ENCODE measurements around the gene SMARCC1.
"Not testable (repeated sequence)": the region's sequence is repeated elsewhere in the genome, so short reads cannot be mapped to it uniquely, and the experiment has no call there.

SMARCC1 gene

DNA sequence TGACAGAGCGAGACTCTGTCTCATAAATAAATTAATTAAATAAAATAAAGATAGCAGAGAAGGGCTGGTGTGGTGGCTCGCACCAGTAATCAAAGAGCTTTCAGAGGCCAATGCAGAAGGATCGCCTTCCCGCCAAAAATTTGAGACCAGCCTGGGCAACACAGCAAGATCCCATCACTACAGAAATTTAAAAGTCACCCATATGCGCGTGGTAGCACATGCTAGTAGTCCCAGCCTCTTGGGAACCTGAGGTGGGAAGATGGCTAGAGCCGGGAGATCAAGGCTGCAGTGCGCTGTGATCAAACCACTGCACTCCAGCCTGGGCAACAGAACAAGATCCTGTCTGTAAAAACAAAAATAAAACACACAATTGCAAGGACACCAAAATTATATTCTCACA, 9.6 kb downstream of the SMARCC1 start:
- no peak for DNase-seq (ENCODE audit: low read depth, low spot score)

DNA sequence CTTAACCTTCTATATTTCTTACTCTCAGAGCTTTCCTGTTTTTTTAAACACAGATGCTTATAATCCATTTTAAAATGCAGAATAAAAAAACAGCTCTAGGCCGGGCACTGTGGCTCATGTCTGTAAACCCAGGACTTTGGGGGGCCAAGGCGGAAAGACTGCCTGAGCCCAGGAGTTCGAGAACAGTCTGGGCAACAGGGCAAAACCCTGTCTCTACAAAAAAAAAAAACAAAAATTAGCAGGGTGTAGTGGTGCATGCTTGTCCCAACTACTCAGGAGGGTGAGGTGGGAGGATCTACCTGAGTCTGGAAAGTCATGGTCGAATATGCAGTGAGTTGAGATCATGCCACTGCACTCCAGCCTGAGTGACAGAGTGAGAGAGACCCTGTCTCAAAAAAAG, 15.5 kb downstream of the SMARCC1 start:
- DNase-seq (ENCODE audit: low read depth, low spot score) = no peak

DNA sequence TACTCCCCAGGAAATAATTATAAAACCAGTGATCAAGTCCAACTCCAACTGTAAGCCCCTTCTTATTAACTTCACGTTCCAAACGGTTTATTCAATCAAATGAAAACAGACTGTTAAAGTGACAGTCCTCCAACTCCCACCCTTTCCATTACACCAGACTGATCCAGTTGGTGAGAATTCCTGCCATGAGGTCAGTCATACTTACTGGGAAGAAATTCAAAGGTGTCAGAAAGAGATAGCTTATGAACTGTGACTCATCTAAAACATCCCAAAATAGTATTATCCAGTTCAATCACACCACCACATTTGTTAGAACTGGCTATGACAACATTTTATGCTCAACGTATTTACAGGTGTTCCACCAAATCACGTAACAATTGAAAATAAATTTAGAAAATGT, 19.5 kb downstream of the SMARCC1 start:
- DNase-seq (ENCODE audit: low read depth, low spot score) = no peak

DNA sequence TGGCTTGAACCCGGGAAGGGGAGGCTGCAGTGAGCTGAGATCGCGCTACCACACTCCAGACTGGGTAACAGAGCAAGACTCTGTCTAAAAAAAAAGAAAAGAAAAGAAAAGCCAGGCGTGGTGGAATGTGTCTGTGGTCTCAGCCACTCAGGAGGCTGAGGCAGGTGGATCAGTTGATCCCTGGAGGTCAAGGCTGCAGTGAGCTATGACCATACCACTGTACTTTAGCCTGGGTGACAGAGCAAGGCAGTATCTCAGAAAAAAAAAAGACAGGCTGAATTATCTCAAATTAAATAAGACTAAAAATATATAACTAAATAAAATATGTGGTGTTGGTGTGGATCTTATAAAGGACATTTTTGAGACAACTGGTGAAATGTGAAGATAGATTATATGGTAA, 20.6 kb downstream of the SMARCC1 start:
- DNase-seq (ENCODE audit: low read depth, low spot score) = no peak

DNA sequence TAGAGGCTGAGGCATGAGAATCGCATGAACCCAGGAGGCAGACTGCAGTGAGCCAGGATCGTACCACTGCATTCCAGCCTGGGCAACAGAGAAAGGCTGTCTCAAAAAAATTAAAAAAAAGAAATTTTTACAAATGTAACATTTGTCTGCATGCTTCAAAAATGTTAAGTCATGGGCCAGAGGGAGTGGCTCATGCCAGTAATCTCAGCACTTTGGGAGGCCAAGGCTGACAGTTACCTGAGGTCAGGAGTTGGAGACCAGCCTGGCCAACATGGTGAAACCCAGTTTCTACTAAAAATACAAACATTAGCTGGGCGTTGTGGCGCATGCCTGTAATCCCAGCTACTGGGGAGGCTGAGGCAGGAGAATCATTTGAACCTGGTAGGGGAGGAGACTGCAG, 21.5 kb downstream of the SMARCC1 start:
- DNase-seq (ENCODE audit: low read depth, low spot score) = not testable (repeated sequence)

DNA sequence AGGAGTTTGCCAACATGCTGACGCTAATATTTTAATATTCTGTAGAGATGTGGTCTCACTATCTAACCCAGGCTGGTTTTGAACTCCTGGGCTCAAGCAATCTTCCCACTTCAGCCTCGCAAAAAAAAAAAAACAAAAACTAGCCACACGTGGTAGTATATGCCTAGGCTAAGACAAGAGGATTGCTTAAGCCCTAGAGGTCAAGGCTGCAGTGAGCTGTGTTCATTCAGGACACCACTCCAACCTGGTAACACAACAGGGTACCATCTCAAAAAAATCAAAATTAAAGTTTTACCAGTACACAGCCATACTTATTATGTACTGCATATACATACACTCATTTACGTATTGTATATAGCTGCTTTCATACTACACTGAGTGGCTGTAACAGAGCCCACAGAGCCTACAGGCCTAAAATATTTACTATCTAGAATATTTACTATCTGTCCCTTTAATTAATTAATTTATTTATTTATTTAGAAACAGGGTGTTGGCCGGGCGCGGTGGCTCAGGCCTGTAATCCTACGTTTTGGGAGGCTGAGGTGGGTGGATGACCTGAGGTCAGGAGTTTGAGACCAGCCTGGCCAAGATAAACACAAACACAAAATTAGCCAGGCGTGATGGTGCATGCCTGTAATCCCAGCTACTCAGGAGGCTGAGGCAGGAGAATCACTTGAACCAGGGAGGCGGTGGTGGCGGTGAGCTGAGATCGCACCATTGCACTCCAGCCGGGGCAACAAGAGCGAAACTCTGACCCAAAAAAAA, 23.2 kb downstream of the SMARCC1 start:
- DNase-seq (ENCODE audit: low read depth, low spot score) = no peak

DNA sequence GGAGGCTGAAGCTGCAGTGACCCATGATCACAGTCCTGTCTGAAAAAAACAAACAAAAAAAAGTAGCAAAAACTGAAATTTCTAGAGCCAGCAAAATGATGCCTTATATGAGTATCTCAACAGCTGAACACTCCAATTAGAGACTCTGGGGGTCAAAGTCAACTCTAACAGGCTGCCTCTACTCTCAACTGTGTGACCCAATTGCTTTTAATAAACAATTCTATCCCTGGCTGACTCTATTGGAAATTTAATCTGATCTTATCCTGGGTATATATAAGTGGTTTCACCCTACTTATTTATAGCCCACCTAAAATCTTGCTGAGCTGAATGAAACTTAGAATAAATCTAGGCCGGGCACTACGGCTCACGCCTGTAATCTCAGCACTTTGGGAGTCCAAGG, 29.0 kb downstream of the SMARCC1 start:
- no peak for DNase-seq (ENCODE audit: low read depth, low spot score)

DNA sequence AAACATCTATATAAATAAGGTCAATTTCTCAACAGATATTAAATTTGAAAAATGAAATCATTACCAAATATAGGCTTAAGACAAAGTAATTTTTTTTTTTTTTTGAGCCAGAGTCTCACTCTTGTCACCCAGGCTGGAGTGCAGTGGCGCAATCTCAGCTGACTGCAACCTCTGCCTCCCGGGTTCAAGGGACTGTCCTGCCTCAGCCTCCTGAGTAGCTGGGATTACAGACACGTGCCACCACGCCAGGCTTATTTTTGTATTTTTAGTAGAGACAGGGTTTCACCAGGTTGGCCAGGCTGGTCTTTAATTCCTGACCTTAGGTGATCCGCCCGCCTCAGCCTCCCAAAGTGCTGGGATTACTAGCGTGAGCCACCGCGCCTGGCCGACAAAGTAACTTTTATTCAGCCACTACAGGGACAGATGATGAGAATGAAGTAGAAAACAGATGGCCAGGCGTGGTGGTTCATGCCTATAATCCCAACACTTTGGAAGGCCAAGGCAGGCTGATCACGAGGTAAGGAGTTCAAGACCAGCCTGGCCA, 30.8 kb downstream of the SMARCC1 start:
- DNase-seq (ENCODE audit: low read depth, low spot score) = not testable (repeated sequence)

DNA sequence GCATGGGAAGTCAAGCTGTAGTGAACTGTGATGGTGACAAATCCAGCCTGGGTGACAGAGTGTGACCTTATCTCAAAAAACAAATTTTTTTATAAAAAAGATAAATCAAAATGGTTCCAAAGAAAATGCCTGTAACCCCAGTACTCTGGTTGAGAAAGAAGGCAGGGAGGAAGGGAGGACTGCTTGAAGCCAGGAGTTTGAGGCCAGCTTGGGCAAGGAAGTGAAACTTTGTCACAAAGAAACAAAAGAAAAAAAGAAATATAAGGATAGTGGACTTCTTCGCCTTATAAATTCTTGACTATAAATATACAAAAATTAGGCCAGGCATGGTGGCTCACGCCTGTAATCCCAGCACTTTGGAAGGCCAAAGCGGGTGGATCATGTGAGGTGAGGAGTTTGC, 34.1 kb downstream of the SMARCC1 start:
- DNase-seq (ENCODE audit: low read depth, low spot score) = no peak

DNA sequence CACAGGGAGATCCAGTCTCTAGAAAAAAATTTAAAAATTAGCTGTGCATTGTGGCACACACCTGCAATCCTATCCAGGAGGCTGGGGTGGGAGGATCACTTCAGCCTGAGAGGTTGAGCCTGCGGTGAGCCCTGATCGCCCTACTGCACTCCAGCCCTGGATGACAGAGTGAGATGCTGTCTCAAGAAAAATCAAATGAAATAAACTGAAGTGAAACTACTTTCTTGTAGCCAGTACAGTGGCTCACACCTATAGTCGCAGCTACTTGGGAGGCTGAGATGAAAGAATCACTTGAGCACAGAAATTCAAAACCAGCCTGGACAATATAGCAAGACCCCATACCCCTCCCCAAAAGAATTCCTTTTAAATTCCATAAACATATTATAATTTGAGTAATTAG, 35.4 kb downstream of the SMARCC1 start:
- DNase-seq (ENCODE audit: low read depth, low spot score) = no peak

DNA sequence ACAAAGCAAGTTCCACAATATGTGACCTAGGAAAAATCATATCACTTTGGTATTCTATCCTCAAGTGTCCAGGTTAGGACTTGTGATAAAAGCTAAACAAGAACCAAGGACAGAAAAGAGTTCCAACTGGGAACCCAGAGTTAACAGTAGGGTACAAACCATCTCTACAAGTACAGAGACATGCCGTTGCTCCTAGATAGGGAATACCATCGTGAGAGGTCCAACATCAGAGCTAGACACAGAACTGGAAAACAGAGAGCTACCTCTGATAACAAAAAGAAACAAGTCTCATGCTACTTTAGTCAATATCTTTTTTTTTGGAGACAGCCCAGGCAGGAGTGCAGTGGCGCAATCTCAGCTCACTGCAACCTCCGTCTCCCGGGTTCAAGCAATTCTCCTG, 37.8 kb downstream of the SMARCC1 start:
- DNase-seq (ENCODE audit: low read depth, low spot score) = no peak

DNA sequence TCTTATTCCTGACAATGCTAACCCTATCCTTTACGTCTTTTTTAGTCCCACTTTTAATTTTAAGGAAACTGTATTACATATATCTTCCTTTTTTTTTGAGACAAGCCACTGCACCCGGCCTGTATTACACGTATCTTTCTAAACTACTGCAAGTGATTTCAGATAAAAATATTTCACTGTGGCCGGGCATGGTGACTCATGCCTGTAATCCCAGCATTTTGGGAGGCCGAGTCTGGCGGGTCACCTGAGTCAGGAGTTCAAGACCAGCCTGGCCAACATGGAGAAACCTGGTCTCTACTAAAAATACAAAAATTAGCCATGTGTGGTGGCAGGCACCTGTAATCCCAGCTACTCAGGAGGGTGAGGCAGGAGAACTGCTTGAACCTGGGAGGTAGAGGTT, 38.3 kb downstream of the SMARCC1 start:
- not testable (repeated sequence) for DNase-seq (ENCODE audit: low read depth, low spot score)

DNA sequence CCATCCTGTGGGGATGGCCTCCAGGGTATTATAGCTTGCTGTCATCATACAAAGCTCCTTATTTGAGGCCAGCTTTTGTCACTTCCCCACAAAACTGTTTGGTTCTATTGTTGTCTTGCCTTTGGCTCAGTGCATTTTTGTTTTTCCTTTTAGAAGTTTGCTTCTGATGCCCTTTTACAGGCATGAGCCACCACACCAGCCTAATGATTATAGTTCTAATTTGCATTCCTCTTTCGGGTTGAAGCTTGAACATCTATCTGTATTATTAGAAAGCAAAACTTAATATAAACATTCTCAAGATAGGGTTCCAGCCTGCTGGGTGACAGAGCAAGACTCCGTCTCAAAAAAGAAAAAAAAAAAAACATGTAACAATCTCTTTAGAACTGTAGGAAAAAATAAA, 39.8 kb downstream of the SMARCC1 start:
- DNase-seq (ENCODE audit: low read depth, low spot score) = no peak

DNA sequence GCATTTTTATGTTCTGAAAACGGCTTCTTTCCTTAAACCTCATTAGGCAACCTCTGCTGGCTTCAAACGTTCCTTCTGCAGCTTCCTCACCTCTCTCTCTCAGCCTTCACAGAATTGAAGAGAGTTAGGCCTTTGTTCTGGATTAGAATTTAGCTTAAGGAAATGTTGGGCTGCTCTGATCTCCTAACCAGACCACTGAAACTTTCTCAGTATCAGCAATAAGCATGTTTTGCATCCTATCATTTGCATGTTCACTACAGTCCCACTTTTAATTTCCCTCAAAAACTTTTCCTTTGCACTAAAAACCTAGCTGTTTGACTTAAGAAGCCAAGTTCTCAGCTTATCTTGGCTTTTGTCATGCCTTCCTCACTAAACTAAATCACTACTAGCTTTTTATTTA, 49.5 kb downstream of the SMARCC1 start:
- DNase-seq (ENCODE audit: low read depth, low spot score) = no peak

DNA sequence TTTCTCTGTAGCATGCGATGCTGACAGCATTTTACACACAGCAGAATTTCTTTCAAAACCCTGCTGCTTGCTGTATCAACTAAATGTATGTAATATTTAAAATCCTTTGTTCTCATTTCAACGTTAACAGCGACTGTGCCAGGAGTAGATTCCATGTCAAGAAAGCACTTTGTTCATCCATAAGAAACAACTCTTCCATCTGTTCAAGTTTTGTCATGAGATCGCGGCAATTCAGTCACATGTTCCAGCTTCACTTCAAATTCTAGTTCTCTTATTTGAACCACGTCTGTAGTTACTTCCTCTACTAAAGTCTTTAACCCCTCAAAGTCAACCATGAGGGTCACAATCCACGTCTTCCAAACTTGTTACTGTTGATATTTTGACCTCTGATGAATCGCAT, 50.6 kb downstream of the SMARCC1 start:
- no peak for DNase-seq (ENCODE audit: low read depth, low spot score)

DNA sequence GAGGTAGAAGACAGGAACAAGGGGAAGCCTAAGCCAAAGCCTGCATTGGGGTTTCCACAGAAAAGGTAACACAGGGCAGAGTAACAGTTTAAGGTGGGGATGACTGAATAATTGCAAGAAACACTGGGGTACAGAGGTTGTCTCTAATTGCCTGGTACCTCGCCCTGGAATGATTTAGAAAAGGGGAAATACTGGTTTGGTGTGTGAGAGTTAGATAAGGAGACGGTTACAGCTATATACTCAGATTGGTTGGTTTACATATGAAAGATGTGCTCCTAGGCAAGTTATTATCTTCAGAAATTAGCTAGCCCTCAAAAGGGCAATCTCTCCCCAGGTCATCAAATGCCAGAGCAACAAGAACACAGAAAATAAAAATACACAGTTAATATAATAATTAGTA, 58.8 kb downstream of the SMARCC1 start:
- no peak for DNase-seq (ENCODE audit: low read depth, low spot score)

DNA sequence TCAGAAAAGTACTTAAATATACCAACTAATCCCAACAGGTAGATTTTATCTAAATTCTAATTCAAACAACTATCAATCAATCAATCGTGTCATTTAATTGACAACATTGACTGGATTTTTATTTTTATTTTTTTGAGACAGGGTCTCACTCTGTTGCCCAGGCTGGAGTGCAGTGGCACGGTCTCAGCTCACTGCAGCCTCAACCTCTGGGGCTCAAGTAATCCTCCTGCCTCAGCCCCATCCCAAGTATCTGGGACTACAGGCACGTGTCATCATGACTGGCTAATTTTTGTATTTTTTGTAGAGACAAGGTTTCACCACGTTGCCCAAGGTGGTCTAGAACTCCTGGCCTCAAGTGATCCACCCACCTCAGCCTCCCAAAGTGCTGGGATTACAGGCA, 64.2 kb downstream of the SMARCC1 start:
- DNase-seq (ENCODE audit: low read depth, low spot score) = not testable (repeated sequence)

DNA sequence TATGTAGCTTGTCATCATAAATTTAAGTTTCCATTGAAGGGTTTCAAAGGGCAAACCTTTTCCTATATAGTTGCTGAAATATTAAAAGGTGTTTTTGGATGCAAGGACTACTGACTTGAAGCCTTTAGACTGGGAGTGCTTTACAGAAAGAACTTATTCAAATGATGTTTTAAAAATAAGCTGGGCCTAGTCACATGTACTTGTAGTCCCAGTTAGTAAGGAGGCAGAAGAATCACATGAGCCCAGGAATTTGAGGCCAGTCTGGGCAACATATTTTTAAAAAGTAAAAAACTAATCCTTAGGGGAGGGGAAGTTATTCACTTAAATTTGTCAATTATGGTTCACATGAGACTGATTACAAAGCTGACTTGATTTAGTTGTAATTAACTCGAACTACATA, 65.0 kb downstream of the SMARCC1 start:
- DNase-seq (ENCODE audit: low read depth, low spot score) = no peak

DNA sequence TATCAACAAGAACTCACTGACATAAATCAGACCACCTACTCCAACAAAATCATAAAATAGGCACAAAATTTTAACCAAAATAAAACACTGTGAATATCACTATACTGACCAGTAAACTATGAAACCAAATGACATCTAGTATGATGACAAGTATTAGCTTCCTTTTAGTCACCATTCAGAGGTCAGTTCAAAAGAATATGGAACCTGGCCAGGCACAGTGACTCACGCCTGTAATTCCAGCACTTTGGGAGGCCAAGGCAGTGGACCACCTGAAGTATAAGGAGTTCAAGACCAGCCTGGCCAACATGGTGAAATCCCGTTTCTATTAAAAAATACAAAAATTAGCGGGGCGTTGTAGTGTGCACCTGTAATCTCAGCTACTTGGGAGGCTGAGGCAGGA, 65.8 kb downstream of the SMARCC1 start:
- DNase-seq (ENCODE audit: low read depth, low spot score) = no peak

DNA sequence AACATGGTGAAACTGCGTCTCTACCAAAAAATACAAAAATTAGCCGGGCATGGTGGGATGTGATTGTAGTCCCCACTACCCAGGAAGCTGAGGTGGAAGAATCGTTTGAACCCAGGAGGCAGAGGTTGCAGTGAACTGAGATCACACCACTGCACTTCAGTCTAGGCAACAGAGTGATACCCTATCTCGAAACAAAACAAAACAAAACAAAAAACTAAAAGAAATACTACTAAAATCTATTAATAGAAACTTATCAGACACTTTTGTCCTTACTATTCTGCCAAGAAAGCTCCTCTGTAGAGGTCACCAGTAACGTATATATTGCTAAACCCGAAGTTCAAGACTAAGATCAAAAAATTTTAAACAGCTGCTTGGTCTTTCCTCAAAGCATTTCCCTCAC, 67.1 kb downstream of the SMARCC1 start:
- no peak for DNase-seq (ENCODE audit: low read depth, low spot score)

DNA sequence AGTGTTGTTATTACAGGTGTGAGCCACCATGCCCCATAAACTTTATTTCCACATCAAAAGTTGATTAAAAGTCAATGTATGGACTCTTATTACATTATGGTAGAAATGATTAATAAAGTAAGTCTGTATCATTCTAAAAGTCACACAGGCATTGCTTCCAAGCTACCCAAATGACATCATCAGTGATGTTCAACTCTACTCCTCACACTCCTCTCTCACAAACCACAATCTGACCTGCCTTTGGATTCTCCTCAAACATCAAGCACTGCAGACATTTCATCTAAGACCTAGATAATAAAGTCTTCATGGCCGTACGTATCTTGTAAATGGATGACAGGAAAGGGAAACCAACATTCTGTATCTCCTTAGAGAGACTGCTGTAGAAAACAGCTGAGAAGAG, 68.0 kb downstream of the SMARCC1 start:
- no peak for DNase-seq (ENCODE audit: low read depth, low spot score)

DNA sequence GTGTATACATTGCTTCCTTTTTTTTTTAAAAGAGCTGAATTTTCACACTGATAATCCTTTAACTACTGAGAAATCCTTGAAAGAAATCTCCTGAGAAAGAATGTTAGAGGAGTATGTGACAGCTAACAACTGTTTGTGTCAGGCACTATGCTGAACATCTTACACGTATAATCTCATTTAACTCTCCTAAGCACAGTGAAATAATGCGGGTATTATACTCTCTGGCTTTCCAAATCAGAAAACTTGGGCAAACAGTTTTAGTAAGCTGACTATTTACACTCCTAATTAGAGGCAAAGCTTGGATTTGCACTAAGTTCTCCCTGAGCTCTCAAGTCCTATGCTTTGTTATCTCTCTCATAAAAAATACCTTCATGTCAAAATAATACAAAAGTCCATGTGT, 69.3 kb downstream of the SMARCC1 start:
- DNase-seq (ENCODE audit: low read depth, low spot score) = no peak

DNA sequence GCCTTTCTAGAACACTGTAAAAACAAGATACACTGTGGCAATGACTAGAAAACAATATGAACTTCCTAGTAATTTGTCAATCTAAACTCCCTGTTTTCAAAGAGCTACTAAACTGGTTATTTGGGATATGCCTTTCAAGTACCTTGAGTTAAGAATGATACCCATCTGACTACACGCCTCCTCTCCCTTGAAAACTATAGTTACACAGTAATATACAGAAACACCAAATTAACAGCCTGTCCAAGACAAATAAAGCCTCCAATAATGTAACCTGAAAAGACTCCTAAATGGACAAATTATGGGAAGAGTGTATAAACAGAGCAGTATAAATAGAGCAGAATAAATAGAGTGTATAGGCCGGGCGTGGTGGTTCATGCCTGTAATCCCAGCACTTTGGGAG, 70.1 kb downstream of the SMARCC1 start:
- DNase-seq (ENCODE audit: low read depth, low spot score) = no peak

DNA sequence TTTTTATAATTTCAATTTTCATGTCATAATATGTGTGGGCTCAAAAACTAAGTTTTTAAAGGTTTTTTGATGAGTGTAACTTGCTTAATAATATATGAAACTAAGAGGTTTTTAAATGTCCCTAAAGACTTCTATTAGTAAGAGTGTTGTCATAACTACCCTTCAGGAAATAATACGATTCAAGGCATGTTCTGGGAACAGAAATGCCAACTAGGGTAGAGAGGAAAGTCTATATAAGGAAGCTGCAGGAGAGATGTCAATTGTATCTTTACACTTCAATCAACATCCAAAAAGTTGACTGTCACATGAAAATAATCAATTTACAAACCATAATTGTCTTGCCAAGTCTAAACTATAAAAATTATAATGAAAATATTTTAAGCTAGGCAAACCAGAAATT, 76.3 kb downstream of the SMARCC1 start:
- no peak for DNase-seq (ENCODE audit: low read depth, low spot score)
